Measurements from ENCODE around the gene FAM83C. TPM values are rescaled to one million over a fixed set of nuclear protein-coding genes. Genes with fewer than 3 reads are reported as not detected.

The FAM83C gene
- total and polyA plus RNA-seq, 2 donors (not counting 1 experiment from before 2014, with no cell fraction given) = not detected

- Mint-ChIP-seq H3K27me3 (no peaks in the 10 kb centered on the region), H3K9me3 (ENCODE audit: insufficient read depth) (no peaks in the 10 kb centered on the region), H3K4me3 (no peak overlapping the region), H3K4me1 (peaks cover 5% of the 10 kb centered on the region), H3K27ac (no peak overlapping the region)
- Histone ChIP-seq H3K9me3 (ENCODE audit: control extremely low read depth in 1 of 3, control insufficient read depth in 2 of 3, insufficient read depth in 1 of 3, low read length in 2 of 3) (no peaks in the 10 kb centered on the region), H3K79me2 (ENCODE audit: control insufficient read depth, insufficient read depth, low read length) (no peaks in the 10 kb centered on the region), H3K4me3 (ENCODE audit: control extremely low read depth in 1 of 5, extremely low read depth in 1 of 5, insufficient read depth in 1 of 5, low read depth in 2 of 5, low read length in 4 of 5) (no peak overlapping the region), H3K27me3 (replicated peaks in 1 of 4; ENCODE audit: control extremely low read depth in 1 of 4, control insufficient read depth in 3 of 4, insufficient read depth in 4 of 4, low read length in 3 of 4) (no peaks in the 10 kb centered on the region), H3K36me3 (replicated peaks in 1 of 2; ENCODE audit: control extremely low read depth in 1 of 2, control insufficient read depth in 1 of 2, extremely low read depth in 1 of 2, insufficient read depth in 2 of 2, low read length in 1 of 2) (peaks cover 0 to 5% of the 10 kb centered on the region in 2 experiments), H3K27ac (ENCODE audit: low read length in 2 of 2) (no peak overlapping the region), H3K9ac (ENCODE audit: low read length) (no peak overlapping the region), H3K4me1 (ENCODE audit: control insufficient read depth in 2 of 2, insufficient read depth in 2 of 2, low read length in 2 of 2) (peaks cover 0 to 7% of the 10 kb centered on the region in 2 donors), H2AFZ (ENCODE audit: insufficient read depth, low read depth, low read length, poor library complexity, severe bottlenecking) (peak overlapping the region; percentile 55), H4K20me1 (ENCODE audit: control insufficient read depth, insufficient read depth, low read length, poor library complexity, severe bottlenecking) (no peaks in the 10 kb centered on the region), H3K4me2 (replicated peaks; ENCODE audit: low read depth, low read length, poor library complexity, severe bottlenecking) (peak overlapping the region; percentile 13)
- CTCF ChIA-PET = interaction anchor here (0.6 to 6.1 kb wide), 26 partner anchors 10 to 991 kb away, joined by 3 to 63 read pairs (median 3); partner anchors contain the start of genes EIF6, GDF5 and MMP24OS
- TF ChIP-seq CTCF (IDR thresholded peaks at IDR 0.05) = peak; percentile 85
- no peak for TF ChIP-seq EZH2 (IDR thresholded peaks at IDR 0.05; ENCODE audit: borderline replicate concordance, insufficient read depth, low read depth, low read length, poor library complexity, severe bottlenecking)
- intact Hi-C loops (cut with micrococcal nuclease) = loop anchor here (1.0 to 10.0 kb wide), 5 partner anchors 25 to 578 kb away; partner anchors contain the start of gene GDF5
- ATAC-seq (ENCODE audit: low read depth) (peak; percentile 86), DNase-seq (peak; percentile 90)
- WGBS (ENCODE audit: insufficient coverage) = 25% methylated on average over 15 of the region's 18 CpGs
- POLR2A ChIA-PET = interaction anchor here (1.0 kb wide), 1 partner anchor 20 kb away, joined by 3 read pairs; the partner anchor contains the start of gene EIF6
Measured at GRCh38 chr20:35303735-35304491, 11.7 kb upstream of the FAM83C start.

- H3K4me3 Mint-ChIP-seq = no peak overlapping the region
- intact Hi-C loops (cut with micrococcal nuclease) = loop anchor here (1.0 to 10.0 kb wide), 3 partner anchors 26 to 579 kb away; no protein-coding TSS in a partner anchor
- Histone ChIP-seq H3K79me2 (ENCODE audit: control insufficient read depth, insufficient read depth, low read length) (no peaks in the 10 kb centered on the region), H3K36me3 (replicated peaks in 1 of 2; ENCODE audit: control extremely low read depth in 1 of 2, control insufficient read depth in 1 of 2, extremely low read depth in 1 of 2, insufficient read depth in 2 of 2, low read length in 1 of 2) (peaks cover 0 to 5% of the 10 kb centered on the region in 2 experiments), H4K20me1 (ENCODE audit: control insufficient read depth, insufficient read depth, low read length, poor library complexity, severe bottlenecking) (no peaks in the 10 kb centered on the region), H3K9me3 (ENCODE audit: control extremely low read depth in 1 of 3, control insufficient read depth in 2 of 3, insufficient read depth in 1 of 3, low read length in 2 of 3) (no peaks in the 10 kb centered on the region), H3K9ac (ENCODE audit: low read length) (no peak overlapping the region), H3K4me2 (replicated peaks; ENCODE audit: low read depth, low read length, poor library complexity, severe bottlenecking) (no peak overlapping the region), H3K4me1 (ENCODE audit: control insufficient read depth in 2 of 2, insufficient read depth in 2 of 2, low read length in 2 of 2) (peaks cover 0 to 7% of the 10 kb centered on the region in 2 donors), H2AFZ (ENCODE audit: insufficient read depth, low read depth, low read length, poor library complexity, severe bottlenecking) (peak overlapping the region; percentile 55), H3K27ac (ENCODE audit: low read length in 2 of 2) (no peak overlapping the region), H3K27me3 (replicated peaks in 1 of 4; ENCODE audit: control extremely low read depth in 1 of 4, control insufficient read depth in 3 of 4, insufficient read depth in 4 of 4, low read length in 3 of 4) (no peaks in the 10 kb centered on the region), H3K4me3 (ENCODE audit: control extremely low read depth in 1 of 5, extremely low read depth in 1 of 5, insufficient read depth in 1 of 5, low read depth in 2 of 5, low read length in 4 of 5) (no peak overlapping the region)
- DNase-seq (no peak), ATAC-seq (ENCODE audit: low read depth) (no peak)
- TF ChIP-seq CTCF (IDR thresholded peaks at IDR 0.05) (no peak), EZH2 (IDR thresholded peaks at IDR 0.05; ENCODE audit: borderline replicate concordance, insufficient read depth, low read depth, low read length, poor library complexity, severe bottlenecking) (no peak)
- H3K9me3 Mint-ChIP-seq (ENCODE audit: insufficient read depth) = no peaks in the 10 kb centered on the region
- WGBS (ENCODE audit: insufficient coverage) = 87% methylated on average over 3 of the region's 11 CpGs
- no peaks in the 10 kb centered on the region for H3K27me3 Mint-ChIP-seq
- peaks cover 5% of the 10 kb centered on the region for H3K4me1 Mint-ChIP-seq
- ChIA-PET CTCF (interaction anchor here (0.6 to 6.1 kb wide), 24 partner anchors 9 to 991 kb away, joined by 3 to 63 read pairs (median 4); partner anchors contain the start of genes EIF6 and MMP24OS), POLR2A (interaction anchor here (1.0 kb wide), 1 partner anchor 19 kb away, joined by 3 read pairs; the partner anchor contains the start of gene EIF6)
- no peak overlapping the region for H3K27ac Mint-ChIP-seq
Measured at GRCh38 chr20:35303382-35303734, 11.1 kb upstream of the FAM83C start.
